Measurements from ENCODE around the gene KANSL1L.

KANSL1L gene

GRCh38 chr2:210072922-210073509, 98.2 kb downstream of the KANSL1L start:
- no peak for DNase-seq (ENCODE audit: low read depth)

GRCh38 chr2:210072493-210072892, 98.7 kb downstream of the KANSL1L start:
- no peak for DNase-seq (ENCODE audit: low read depth)

DNA sequence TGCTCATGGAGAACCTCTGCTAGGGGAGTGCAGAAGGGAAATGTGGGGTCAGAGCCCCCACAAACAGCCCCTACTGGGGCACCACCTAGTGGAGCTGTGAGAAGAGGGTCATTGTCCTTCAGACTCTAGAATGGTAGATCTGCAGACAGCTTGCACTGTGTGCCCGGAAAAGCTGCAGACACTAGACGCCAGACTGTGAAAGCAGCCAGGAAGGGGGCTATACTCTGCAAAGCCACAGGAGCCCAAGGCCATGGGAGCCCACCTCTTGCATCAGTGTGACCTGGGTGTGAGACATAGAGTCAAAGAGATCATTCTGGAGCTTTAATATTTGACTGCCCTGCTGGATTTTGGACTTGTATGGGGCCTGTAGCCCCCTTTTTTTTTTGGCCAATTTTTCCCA, 107.9 kb downstream of the KANSL1L start:
- no peak for DNase-seq (ENCODE audit: low read depth)

DNA sequence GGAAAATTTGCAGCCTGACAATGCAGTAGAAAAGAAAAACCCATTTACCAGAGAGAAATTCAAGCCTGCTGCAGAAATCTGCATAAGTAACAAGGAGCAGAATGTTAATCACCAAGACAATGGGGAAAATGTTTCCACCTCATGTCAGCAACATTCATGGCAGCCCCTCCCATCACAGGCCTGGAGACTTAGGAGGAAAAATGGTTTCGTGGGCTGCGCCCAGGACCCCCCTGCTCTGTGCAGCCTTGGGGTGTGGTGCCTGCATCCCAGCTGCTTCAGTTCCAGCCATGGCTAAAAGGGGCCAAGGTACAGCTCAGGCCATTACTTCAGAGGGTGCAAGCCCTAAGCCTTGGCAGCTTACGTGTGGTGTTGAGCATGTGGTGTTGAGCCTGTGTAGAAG, 115.4 kb downstream of the KANSL1L start:
- DNase-seq (ENCODE audit: low read depth) = no peak

- no peak for DNase-seq (ENCODE audit: low read depth)
These were observed 116.5 kb downstream of the KANSL1L start for GRCh38 chr2:210054696-210055095.

DNA sequence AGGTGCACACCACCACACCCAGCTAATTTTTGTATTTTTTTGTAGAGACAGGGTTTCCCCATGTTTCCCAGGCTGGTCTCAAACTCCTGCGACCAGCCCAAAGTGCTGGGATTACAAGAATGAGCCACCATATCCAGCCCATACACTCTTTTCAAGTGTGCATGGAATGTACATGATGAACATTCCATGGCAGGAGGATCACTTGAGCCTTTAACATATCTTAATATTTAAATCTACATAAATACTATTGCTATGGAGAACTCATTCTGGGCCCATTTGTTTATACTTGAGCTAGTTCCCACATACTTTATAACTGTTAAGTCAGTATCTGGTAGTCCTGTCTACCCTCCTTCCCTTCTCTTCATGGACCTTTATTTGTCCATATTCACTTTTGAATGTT, 120.3 kb downstream of the KANSL1L start:
- DNase-seq (ENCODE audit: low read depth) = no peak

DNA sequence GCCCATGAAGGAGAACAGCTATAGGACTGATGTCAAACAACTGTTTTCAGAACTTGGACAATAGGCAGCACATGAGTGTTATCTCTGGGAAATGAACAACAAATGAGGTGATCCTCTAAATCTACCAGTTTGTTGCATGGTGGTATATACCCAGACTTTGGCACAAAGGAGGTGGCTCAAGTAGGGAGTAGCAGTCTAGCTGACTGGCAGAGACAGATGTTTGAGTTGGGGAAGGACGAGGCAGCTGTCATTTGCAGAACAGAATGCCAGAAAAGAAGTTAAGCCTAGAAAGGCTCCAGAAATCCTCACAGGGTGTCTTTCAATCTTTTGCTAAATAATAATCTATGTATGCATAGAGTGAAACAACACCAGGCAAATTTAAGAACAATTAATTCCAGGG, 121.4 kb downstream of the KANSL1L start:
- no peak for DNase-seq (ENCODE audit: low read depth)

DNA sequence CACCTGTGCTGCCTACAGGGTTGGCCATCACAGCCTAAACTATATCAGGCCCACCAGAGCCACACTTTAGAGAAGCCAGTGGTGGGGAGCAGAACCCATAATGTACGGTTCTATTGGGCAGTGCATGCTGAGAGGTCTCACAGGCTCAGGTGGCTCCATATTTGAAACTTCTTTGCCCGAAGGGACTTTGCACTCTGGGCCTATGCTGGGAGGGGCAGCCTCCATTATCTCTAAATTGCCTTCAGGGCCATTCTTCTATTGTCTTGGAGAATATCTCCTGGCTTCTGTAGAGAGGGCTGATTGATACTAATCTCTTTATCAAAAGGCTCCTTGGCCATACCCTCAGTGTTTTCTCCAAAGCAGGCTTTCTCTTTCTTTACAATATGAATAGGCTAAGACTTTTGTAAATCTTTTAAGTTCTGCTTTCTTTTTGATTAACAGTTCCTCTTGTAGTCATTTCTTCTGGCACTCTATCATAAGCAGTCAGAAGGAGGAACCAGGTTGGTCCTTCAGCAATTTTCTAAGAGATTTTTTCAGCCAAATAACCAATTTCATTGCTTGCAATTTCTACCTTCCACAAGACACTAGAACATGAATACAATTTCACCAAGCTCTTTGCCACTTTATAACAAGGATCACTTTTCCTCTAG, 124.2 kb downstream of the KANSL1L start:
- no peak for DNase-seq (ENCODE audit: low read depth)

DNA sequence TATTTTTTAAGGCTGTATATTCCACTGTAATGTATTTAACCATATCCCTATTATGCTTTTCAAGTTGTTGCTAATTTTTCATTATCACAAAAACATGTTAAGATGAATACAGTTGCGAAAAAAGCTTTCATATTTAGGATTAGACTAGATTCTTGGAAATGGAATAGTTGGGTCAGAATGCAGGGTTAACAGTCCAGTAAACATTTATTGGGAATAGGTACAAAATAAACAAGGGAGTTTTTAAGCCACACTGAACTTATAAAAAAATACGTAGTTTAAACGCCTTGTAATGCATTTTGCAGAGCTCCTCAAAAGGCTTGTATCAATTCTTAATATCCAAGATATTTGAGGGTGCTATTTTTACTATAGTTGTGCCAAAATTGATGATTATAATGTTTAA, 133.1 kb downstream of the KANSL1L start:
- no peak for DNase-seq (ENCODE audit: low read depth)

DNA sequence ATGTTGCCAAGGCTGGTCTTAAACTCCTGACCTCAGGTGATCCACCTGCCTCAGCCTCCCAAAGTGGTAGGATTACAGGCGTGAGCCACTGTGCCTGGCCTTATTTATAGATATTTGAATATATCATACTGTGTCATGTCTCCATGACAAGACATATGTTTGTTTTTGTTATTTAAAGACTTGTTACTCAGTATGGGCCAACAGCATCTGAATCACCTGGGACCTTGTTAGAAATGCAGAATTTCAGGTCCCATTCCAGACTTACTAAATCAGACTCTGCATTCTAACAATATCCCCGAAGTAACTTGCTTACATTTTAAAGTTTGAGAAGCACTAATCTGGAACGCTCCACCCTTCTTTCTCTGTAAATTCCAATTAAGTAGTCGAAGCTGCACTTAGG, 135.5 kb downstream of the KANSL1L start:
- no peak for DNase-seq (ENCODE audit: low read depth)

GRCh38 chr2:210034087-210034683, 137.0 kb downstream of the KANSL1L start:
- DNase-seq (ENCODE audit: low read depth) = no peak

DNA sequence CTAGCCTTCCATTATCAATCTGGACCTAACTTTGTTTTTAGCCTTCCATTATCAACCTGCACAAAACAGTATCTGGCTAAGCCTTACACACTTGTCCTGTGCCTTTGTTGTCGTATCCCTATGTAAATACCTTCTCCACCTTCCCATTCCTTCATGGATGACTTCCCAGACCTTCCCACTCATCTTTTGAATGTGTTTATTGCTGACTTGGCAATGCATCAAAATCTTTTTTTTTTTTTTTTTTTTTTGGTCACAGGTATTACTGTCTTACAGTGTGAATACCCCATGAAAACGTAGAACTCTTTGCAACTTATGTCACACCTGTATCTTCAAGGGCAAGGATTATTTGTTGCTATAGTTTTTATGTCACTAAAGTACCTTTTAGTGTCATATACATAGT, 143.0 kb downstream of the KANSL1L start:
- no peak for DNase-seq (ENCODE audit: low read depth)

GRCh38 chr2:210027608-210028007, 143.6 kb downstream of the KANSL1L start:
- no peak for DNase-seq (ENCODE audit: low read depth)

DNA sequence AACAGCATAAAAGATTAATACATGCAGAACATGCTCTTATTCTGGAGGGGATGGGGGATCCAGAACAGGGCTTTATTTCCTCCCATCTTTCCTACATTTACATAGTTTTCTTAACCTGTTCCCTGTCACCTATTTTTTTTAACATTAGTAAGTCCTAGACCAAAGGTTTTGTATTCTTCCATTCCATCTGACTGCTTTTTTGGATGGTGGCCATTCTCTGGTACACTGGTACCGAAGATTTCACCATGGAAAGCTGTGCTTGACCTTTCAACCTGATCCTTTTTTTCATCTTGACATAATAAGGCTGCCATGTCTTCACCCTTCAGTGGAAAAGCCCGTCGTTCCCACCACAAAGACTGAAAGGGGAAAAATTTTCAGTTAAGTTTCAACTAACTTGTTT, 148.4 kb downstream of the KANSL1L start:
- no peak for DNase-seq (ENCODE audit: low read depth)

DNA sequence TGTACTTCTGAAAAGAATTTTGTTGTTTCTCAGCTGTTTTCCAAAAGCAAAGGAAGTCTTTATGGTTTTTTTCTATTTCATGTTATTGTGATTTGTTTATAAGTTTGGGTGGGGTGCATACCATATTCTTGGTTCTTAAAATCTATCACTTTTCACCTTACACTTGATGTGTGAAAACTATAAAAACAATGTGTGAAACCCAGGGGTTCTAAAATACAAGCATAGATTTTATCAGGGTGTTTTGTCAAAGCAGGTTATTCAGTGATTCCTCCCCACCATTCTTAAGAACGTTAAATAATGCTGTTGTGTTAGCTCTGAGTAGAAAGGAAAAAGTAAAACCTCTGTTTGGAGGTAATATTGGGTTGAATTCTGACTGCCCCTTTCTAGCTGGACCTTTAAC, 151.1 kb downstream of the KANSL1L start:
- no peak for DNase-seq (ENCODE audit: low read depth)

GRCh38 chr2:210009896-210010295, 161.3 kb downstream of the KANSL1L start:
- no peak for DNase-seq (ENCODE audit: low read depth)

DNA sequence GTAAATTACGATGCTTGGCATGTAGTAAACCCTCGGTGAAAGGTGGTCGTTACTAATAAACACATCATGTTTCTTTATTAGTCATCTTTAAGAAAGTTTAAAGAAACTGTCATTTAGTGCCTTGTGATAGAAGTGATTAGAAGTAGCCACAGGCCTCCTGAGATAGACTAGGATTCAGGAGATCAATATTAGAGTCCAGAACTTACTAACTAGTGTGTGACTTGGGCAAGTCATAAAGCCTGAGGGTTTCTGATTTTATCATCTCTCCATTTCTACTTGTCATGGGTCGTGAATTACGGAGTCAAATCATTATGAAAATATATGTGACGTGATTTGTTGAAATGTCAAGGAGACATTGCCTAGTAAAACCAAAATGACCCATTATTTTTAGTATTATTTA, 162.1 kb downstream of the KANSL1L start:
- DNase-seq (ENCODE audit: low read depth) = no peak

- no peak for DNase-seq (ENCODE audit: low read depth)
These were observed 163.3 kb downstream of the KANSL1L start for GRCh38 chr2:210007895-210008294.

- DNase-seq (ENCODE audit: low read depth) = no peak
These were observed 166.3 kb downstream of the KANSL1L start for GRCh38 chr2:210004881-210005280.

GRCh38 chr2:210003359-210003758, 167.8 kb downstream of the KANSL1L start:
- DNase-seq (ENCODE audit: low read depth) = no peak

DNA sequence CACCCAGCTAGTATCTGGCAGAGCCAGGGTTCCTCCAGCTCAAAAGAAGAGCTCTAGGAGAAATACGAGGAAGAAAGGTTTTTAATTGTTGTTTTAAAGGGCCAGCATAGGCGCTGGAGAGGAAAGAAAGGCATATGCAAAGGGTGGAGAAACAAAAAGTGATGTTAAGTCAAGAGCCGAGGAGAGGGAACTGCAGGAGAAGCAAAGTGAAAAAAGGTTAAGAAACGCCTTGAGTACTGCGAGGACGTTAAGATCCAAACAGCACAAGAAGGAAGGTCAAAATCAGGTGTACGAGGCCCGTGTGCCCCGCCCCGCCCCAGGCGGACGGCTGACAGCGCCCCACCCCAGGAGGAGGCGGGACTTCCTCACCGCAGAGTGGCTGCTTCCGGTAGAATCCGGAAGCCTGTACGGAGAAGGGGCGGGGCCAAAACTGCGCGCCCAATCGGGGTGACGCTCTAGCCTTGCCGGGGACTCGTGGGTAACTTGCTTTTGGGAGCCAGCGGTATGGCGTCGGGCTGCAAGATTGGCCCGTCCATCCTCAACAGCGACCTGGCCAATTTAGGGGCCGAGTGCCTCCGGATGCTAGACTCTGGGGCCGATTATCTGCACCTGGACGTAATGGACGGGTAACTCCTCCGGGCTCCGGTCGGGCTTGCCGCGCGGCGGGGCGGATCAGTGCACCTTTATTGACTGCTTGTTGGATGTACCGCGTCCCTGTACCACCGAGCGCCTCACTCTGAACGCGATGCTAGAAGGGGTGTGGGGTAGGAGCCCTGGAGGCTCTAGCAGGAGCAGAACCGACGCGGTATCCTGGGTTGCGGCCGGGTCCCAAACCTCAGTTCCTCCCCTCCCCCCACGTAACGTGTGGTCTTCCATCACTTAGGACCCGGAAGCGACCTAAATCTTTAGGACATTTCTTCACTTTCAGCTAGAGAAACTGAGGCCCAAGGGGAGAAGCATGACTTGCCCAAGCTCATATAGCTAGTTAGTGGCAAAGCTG, 168.8 kb downstream of the KANSL1L start, which contains the start of gene RPE:
TSS of gene RPE (plus strand) at position 481 of the 1,000 bp plus-strand sequence. CDS start at position 505, 24 bp downstream.
- peak; percentile 98 for DNase-seq (ENCODE audit: low read depth)

All from activated T-cell treated with anti-CD3 and anti-CD28 coated beads for 1 hour (primary cell).